ENCODE results near the gene PCCA. TPM values are rescaled to one million over a fixed set of nuclear protein-coding genes. Genes with fewer than 3 reads are reported as not detected.

The PCCA gene
- total and polyA plus RNA-seq, 8 donors = 31.4 to 140 (median 77.0) TPM

GRCh38 chr13:100518394-100519062, 429.6 kb downstream of the PCCA start:
- Histone ChIP-seq H3K27me3 (no peaks in the 10 kb centered on the region), H3K27ac (no peak overlapping the region), H3K9me3 (no peaks in the 10 kb centered on the region), H3K4me3 (no peak overlapping the region), H3K36me3 (peaks cover 0 to 9% (median under 1%) of the 10 kb centered on the region in 4 donors), H3K4me1 (peaks cover 0 to 36% (median 8%) of the 10 kb centered on the region in 4 donors)
- TF ChIP-seq POLR2A (IDR thresholded peaks at IDR 0.05) (no peak), POLR2AphosphoS5 (IDR thresholded peaks at IDR 0.05) (no peak), EP300 (IDR thresholded peaks at IDR 0.05) (no peak), CTCF (IDR thresholded peaks at IDR 0.05) (no peak)
- no peak for DNase-seq
- 70 to 80% (median 76%) methylated on average over 8 of the region's 8 CpGs for WGBS, 5 donors
- intact Hi-C loops (cut with DNase I; ENCODE audit: low total_unique reads) = loop anchor here (10.0 kb wide), 2 partner anchors 604 to 864 kb away; no protein-coding TSS in a partner anchor

GRCh38 chr13:100519626-100520025, 430.7 kb downstream of the PCCA start:
- Histone ChIP-seq H3K9me3 (no peaks in the 10 kb centered on the region), H3K27me3 (no peaks in the 10 kb centered on the region), H3K4me1 (peaks cover 0 to 25% (median under 1%) of the 10 kb centered on the region in 4 donors), H3K27ac (no peak overlapping the region), H3K36me3 (peaks cover 0 to 13% (median 3%) of the 10 kb centered on the region in 4 donors), H3K4me3 (no peak overlapping the region)
- no peak for DNase-seq
- 94 to 97% (median 96%) methylated on average over 9 of the region's 9 CpGs for WGBS, 5 donors
- intact Hi-C loops (cut with DNase I; ENCODE audit: low total_unique reads) = loop anchor here (10.0 kb wide), 2 partner anchors 605 to 865 kb away; no protein-coding TSS in a partner anchor
- TF ChIP-seq POLR2A (IDR thresholded peaks at IDR 0.05) (no peak), CTCF (IDR thresholded peaks at IDR 0.05) (no peak), EP300 (IDR thresholded peaks at IDR 0.05) (no peak), POLR2AphosphoS5 (IDR thresholded peaks at IDR 0.05) (no peak)

GRCh38 chr13:100520936-100521850, 432.3 kb downstream of the PCCA start:
- DNase-seq = no peak
- Histone ChIP-seq H3K4me3 (no peak overlapping the region), H3K27me3 (no peaks in the 10 kb centered on the region), H3K9me3 (no peaks in the 10 kb centered on the region), H3K36me3 (peaks cover 1 to 14% (median 11%) of the 10 kb centered on the region in 4 donors), H3K27ac (no peak overlapping the region), H3K4me1 (peaks cover 0 to 19% (median 0%) of the 10 kb centered on the region in 4 donors)
- intact Hi-C loops (cut with DNase I; ENCODE audit: low total_unique reads) = no loop called here
- no peak for TF ChIP-seq POLR2A (IDR thresholded peaks at IDR 0.05)
- TF ChIP-seq POLR2AphosphoS5 (IDR thresholded peaks at IDR 0.05) = no peak
- TF ChIP-seq CTCF (IDR thresholded peaks at IDR 0.05) = no peak
- TF ChIP-seq EP300 (IDR thresholded peaks at IDR 0.05) = no peak
- 85 to 90% (median 88%) methylated on average over 27 of the region's 27 CpGs for WGBS, 5 donors

- H3K27ac ChIP-seq = no peak overlapping the region
- no peak for TF ChIP-seq CTCF (IDR thresholded peaks at IDR 0.05)
- TF ChIP-seq POLR2A (IDR thresholded peaks at IDR 0.05) = no peak
- TF ChIP-seq POLR2AphosphoS5 (IDR thresholded peaks at IDR 0.05) = no peak
- TF ChIP-seq EP300 (IDR thresholded peaks at IDR 0.05) = no peak
- H3K36me3 ChIP-seq = peaks cover 4 to 22% (median 18%) of the 10 kb centered on the region in 4 donors
- peaks cover 0 to 13% (median 0%) of the 10 kb centered on the region in 4 donors for H3K4me1 ChIP-seq
- intact Hi-C loops (cut with DNase I; ENCODE audit: low total_unique reads) = no loop called here
- H3K9me3 ChIP-seq = no peaks in the 10 kb centered on the region
- 85 to 90% (median 87%) methylated on average over 19 of the region's 19 CpGs for WGBS, 5 donors
- no peaks in the 10 kb centered on the region for H3K27me3 ChIP-seq
- no peak overlapping the region for H3K4me3 ChIP-seq
- DNase-seq = no peak
These were observed 433.1 kb downstream of the PCCA start for GRCh38 chr13:100521851-100522617.
